Right lobe of liver (tissue), 4 donors: ENCODE data around the gene MYBPC3.
A peak's percentile ranks its signal among the peaks of the same experiment; 100 is the strongest.

Experiments
- POLR2A ChIP-seq: fragments of 450-650 bp; IDR thresholded peaks from one replicate; pipeline ENCODE4 v1.6.1; 2017; ENCODE audit warnings: antibody characterized with exemption, mild to moderate bottlenecking
- TF ChIP-seq, protein P1 (sequence below), 4 donors: fragments of 200-600 bp in 3 of 4; fragments of 450-650 bp in 1 of 4; IDR thresholded peaks; one replicate each; pipeline versions ENCODE4 v1.5.1 to v1.8.0; 2016 to 2022; ENCODE audit warnings: antibody characterized with exemption in 4 of 4, mild to moderate bottlenecking in 2 of 4
- donor health status: DM: no; HTN: no; CAD: no.
- donor health status: DM: no; HTN: no; CAD: no.
- donor health status: DM: no; HTN: yes; CAD: no.

GRCh38 chr11:47355283-47356128 is 3.0 kb upstream of the MYBPC3 start:
- TF ChIP-seq, protein P1, sequence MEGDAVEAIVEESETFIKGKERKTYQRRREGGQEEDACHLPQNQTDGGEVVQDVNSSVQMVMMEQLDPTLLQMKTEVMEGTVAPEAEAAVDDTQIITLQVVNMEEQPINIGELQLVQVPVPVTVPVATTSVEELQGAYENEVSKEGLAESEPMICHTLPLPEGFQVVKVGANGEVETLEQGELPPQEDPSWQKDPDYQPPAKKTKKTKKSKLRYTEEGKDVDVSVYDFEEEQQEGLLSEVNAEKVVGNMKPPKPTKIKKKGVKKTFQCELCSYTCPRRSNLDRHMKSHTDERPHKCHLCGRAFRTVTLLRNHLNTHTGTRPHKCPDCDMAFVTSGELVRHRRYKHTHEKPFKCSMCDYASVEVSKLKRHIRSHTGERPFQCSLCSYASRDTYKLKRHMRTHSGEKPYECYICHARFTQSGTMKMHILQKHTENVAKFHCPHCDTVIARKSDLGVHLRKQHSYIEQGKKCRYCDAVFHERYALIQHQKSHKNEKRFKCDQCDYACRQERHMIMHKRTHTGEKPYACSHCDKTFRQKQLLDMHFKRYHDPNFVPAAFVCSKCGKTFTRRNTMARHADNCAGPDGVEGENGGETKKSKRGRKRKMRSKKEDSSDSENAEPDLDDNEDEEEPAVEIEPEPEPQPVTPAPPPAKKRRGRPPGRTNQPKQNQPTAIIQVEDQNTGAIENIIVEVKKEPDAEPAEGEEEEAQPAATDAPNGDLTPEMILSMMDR (IDR thresholded peaks at IDR 0.05): peak; percentile 93 to 97 (median 94)
- TF ChIP-seq POLR2A: no peak
